ENCODE results near the gene ERGIC1. TPM values are rescaled to one million over a fixed set of nuclear protein-coding genes. Genes with fewer than 3 reads are reported as not detected.
A peak's percentile ranks its signal among the peaks of the same experiment; 100 is the strongest.
"Not testable (repeated sequence)": the region's sequence is repeated elsewhere in the genome, so short reads cannot be mapped to it uniquely, and the experiment has no call there.

Gene ERGIC1
- 100 to 1,000 TPM in 4 of 12 donors, 10 to 100 TPM in 7, not detected in 1; 85.3 to 117 (median 97.2) TPM for polyA plus RNA-seq (ENCODE audit: insufficient read length in 12 of 12)
- long read RNA-seq, donor 1, transcript ERGIC1-202 (10 exons, 2,881 nt) = major isoform, 32 of 105 reads
- long read RNA-seq, donor 1, transcript ERGIC1-211 (2 exons, 3,621 nt) = minor isoform, 7 of 105 reads
- long read RNA-seq, donor 1, partial matches to known transcripts = 66 of 105 reads
- long read RNA-seq, donor 1, other reads (novel, unspliced or antisense) = 0 of 105 reads
- long read RNA-seq, donor 2, transcript ERGIC1-202 (10 exons, 2,881 nt) = major isoform, 26 of 56 reads
- long read RNA-seq, donor 2, partial matches to known transcripts = 28 of 56 reads
- long read RNA-seq, donor 2, other reads (novel, unspliced or antisense) = 0 of 56 reads
- long read RNA-seq, donor 3, transcript ERGIC1-202 (10 exons, 2,881 nt) = major isoform, 10 of 29 reads
- long read RNA-seq, donor 3, partial matches to known transcripts = 18 of 29 reads
- long read RNA-seq, donor 3, other reads (novel, unspliced or antisense) = 0 of 29 reads
- long read RNA-seq, donor 4, transcript ERGIC1-202 (10 exons, 2,881 nt) = major isoform, 14 of 16 reads
- long read RNA-seq, donor 4, partial matches to known transcripts = 0 of 16 reads
- long read RNA-seq, donor 4, other reads (novel, unspliced or antisense) = 0 of 16 reads
- long read RNA-seq, donor 5, transcript ERGIC1-202 (10 exons, 2,881 nt) = major isoform, 35 of 103 reads
- long read RNA-seq, donor 5, partial matches to known transcripts = 67 of 103 reads
- long read RNA-seq, donor 5, other reads (novel, unspliced or antisense) = 0 of 103 reads
- long read RNA-seq, donor 6, transcript ERGIC1-202 (10 exons, 2,881 nt) = major isoform, 5 of 20 reads
- long read RNA-seq, donor 6, partial matches to known transcripts = 15 of 20 reads
- long read RNA-seq, donor 6, other reads (novel, unspliced or antisense) = 0 of 20 reads
- long read RNA-seq, donor 7, transcript ERGIC1-202 (10 exons, 2,881 nt) = major isoform, 9 of 26 reads
- long read RNA-seq, donor 7, partial matches to known transcripts = 17 of 26 reads
- long read RNA-seq, donor 7, other reads (novel, unspliced or antisense) = 0 of 26 reads
- long read RNA-seq, donor 8, transcript ERGIC1-202 (10 exons, 2,881 nt) = major isoform, 40 of 47 reads
- long read RNA-seq, donor 8, partial matches to known transcripts = 5 of 47 reads
- long read RNA-seq, donor 8, other reads (novel, unspliced or antisense) = 0 of 47 reads
- long read RNA-seq, donor 9, transcript ERGIC1-202 (10 exons, 2,881 nt) = major isoform, 9 of 14 reads
- long read RNA-seq, donor 9, partial matches to known transcripts = 5 of 14 reads
- long read RNA-seq, donor 9, other reads (novel, unspliced or antisense) = 0 of 14 reads
- long read RNA-seq, donor 10, transcript ERGIC1-202 (10 exons, 2,881 nt) = major isoform, 39 of 71 reads
- long read RNA-seq, donor 10, partial matches to known transcripts = 28 of 71 reads
- long read RNA-seq, donor 10, other reads (novel, unspliced or antisense) = 0 of 71 reads
- long read RNA-seq, donor 11, transcript ERGIC1-202 (10 exons, 2,881 nt) = major isoform, 21 of 60 reads
- long read RNA-seq, donor 11, transcript ERGIC1-211 (2 exons, 3,621 nt) = minor isoform, 5 of 60 reads
- long read RNA-seq, donor 11, partial matches to known transcripts = 34 of 60 reads
- long read RNA-seq, donor 11, other reads (novel, unspliced or antisense) = 0 of 60 reads

GRCh38 chr5:172833686-172834414 is at the start of gene ERGIC1:
TSS of gene ERGIC1 (plus strand) at chr5:172834251. CDS start at chr5:172834414, 163 bp downstream.
- DNase-seq = peak; percentile 76

DNA sequence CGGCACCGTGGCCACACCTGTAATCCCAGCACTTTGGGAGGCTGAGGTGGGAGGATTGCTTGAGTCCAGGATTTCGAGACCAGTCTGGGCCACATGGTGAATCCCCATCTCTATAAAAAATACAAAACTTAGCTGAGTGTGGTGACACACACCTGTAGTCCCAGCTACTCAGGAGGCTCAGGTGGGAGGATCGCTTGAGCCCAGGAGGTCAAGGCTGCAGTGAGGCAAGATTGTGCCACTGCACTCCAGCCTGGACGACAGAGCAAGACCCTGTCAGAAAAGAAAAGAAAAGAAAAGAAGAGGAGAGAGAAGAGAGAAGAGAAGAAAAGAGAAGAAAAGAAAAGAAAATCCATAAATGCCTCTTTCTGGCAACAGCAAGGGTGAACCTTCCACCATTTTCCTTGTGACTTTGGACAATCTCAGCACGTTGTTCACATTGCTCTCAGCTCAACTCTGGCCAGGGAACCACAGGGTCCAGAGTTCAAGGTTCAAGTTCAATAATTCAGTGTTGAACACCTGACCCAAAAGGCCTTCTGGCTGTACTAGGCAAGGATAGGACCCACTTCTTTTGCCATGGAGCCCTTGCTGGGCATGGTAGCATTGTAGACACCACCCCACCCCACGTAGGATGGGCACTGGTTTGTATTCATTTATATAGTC is 48.5 kb upstream of the ERGIC1 start:
- DNase-seq = no peak

DNA sequence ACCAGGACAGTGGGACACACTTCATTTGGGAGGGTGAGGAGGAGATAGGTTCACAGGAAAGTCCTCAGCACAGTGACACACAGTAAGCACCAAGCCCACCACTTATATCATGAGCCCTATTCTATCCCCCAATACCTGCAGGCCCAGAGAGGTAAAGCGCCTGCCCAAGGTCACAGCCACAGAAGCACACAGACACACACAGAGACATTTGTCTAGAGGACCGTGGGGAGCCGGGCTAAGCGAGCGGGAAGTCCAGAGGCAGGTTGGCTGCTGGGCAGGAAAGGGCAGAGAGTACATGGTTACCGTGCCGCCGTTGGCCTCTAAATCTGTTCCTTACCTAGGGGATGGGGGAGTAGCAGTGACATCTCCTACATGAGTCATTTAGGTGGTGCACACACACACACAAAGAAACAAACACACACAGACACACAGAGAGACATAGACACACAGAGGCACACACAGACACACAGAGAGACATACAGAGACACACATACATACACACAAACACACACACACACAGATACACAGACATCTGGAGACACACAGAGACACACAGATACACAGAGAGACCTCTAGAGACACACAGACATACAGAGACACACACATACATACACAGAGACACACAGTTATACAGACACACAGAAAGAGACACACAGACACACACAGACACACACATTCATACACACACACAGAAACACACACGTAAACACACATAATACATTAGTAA is 47.2 kb upstream of the ERGIC1 start:
- DNase-seq = no peak

DNA sequence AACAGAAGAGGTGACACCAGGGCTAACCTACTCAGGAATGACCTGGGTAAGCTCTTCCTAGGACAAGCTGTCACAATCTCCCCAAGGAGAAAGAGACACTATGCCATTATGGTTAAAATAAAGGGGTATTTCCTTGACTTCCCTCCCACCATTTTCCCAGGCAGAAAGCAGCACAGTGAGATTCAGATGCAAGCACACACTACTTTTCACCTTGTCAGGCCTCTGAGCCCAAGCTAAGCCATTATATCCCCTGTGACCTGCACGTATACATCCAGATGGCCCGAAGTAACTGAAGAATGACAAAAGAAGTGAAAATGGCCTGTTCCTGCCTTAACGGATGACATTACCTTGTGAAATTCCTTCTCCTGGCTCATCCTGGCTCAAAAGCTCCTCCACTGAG is 46.5 kb upstream of the ERGIC1 start:
- not testable (repeated sequence) for DNase-seq

DNA sequence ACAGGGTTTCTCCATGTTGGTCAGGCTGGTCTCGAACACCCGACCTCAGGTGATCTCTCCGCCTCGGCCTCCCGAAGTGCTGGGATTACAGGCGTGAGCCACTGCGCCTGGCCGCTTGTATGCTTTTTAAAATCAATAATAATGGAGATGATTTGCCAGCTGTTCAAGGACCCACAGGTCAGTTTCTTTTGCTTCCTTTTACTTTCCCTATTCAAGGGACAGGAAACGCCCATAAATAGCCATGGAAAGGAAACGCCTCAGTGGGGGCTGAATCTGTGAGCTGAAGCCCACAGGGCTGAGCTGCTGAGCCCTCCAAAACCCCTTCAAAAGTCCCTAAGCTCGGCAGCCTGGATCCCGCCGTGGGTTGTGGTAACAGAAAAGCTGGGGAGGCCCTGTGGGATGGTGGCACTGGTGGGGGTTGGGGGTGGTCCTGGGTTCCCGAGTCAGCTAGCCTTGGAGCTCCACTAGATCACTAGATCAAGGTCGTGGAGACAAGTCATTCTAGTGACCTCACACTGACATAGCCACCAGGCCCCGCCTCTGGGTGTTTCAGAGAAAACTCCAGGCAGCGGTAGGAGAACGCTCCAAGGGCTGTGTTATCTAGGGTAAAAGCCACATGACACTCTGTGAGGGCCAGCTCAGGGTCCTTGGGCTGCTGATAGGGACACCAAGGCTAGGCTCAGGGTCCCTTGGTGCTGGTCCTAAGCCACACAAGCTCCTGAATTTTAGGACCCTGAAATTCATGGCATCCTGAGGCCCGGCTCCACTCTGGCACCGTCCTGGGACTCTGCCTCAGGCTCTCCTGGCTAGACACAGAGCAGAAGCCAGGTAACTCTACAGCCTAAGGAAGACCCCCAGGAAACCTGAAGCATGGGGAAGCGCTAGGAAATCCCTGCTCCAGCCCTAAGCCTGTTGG is 45.0 kb upstream of the ERGIC1 start:
- no peak for DNase-seq

DNA sequence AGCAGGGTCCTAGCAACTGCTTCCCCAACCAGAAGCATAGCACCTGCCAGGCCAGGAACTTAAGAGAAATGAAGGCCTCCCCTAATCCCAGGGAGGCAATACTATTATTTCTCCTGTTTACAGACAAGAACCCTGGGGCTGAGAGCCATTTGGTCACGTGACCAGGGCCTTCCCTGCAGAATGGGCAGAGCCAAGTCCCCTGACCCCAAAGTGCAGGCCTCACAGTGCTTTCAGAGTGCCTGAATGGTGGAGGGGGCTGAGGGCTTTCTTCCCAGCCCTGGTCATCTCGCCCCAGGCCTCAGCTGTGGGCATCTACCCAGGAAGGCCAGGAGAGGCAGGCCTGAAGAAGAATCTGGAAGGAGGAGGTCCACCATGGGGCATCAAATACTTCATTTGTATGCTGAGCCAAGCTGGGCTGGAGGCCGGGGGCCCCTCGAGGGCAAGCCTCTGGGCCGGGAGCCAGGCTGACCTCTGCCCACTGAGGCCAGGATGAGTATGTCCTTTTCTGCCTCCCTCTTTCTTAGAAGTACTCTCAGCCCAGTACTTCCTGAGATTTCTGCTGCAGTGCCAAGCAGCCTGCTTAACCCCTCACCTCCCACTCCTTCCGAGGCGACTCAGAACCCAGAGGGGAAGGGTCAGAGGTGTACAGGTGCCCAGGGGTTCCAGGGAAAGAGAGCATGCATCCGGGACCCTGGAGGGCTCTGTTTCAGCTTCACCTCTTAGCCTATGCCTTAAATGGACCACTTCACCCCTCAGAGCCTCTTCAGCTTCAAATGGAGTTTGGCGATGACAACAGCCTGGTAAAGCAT is 44.2 kb upstream of the ERGIC1 start:
- no peak for DNase-seq

DNA sequence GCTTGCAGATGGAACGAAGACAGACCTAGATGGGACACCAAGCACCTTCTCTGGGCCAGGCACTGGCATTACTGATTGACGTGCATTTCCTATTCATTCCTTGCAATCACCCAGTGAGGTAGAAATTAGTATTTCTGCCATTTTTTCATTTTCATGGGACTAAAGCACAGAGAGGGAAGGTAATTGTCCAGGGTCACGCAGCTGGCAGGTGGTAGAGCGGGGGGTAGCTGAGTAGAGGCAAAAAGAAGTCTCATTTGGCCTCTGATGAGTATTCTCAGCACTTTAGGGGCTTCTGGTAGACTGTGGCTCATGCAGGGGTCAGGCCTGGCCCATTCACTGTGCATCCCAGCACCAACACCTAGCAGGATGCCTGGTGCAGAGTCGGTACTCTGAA is 43.6 kb upstream of the ERGIC1 start:
- no peak for DNase-seq

- DNase-seq = no peak
Observed at GRCh38 chr5:172791286-172791685, 42.8 kb upstream of the ERGIC1 start.

GRCh38 chr5:172791726-172792445 is 42.2 kb upstream of the ERGIC1 start:
- no peak for DNase-seq

GRCh38 chr5:172792701-172793570 is 41.1 kb upstream of the ERGIC1 start:
- no peak for DNase-seq

DNA sequence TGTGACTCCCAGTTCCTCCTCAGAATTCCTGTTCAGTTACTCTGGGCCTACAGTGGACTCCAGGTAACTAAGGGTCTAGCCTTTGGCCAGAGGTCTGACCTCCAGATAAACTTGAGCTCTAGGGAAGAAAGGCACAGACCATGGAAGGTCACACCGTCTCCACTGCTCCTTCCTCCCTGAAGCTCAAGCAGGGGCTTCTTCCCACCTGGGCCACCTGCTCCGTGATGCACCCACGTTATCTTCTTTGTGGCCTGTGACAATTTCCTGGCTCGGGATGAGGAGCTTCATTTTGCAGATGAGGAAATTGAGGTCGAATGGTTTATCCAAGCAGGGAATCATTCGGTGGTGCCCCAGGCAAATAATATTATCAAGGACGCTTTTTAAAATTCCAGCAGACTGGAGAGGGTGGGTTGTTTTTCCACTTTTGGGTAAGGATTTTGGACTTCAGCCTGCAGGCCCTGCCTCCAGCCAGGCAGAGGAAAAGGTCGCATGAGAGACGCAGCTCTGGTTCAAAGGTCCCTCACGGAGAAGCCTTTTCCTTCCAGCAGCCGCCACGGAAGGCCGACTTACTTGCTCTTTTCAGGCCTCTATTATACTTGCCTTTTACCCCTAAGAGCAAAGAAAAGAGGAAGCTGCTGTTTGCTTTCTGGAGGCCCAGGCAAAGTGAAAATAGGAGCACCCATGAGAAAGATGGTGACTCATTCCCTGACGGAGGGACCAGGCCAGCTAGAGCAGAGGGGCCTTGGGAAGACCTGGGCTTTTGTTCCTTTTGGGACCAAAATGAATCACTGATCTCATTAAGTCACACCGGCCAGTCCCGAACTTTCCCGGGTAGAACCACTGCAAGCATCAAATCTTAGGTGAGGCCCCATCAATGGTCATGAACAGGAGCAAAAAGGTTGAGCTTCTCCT is 40.2 kb upstream of the ERGIC1 start:
- no peak for DNase-seq

DNA sequence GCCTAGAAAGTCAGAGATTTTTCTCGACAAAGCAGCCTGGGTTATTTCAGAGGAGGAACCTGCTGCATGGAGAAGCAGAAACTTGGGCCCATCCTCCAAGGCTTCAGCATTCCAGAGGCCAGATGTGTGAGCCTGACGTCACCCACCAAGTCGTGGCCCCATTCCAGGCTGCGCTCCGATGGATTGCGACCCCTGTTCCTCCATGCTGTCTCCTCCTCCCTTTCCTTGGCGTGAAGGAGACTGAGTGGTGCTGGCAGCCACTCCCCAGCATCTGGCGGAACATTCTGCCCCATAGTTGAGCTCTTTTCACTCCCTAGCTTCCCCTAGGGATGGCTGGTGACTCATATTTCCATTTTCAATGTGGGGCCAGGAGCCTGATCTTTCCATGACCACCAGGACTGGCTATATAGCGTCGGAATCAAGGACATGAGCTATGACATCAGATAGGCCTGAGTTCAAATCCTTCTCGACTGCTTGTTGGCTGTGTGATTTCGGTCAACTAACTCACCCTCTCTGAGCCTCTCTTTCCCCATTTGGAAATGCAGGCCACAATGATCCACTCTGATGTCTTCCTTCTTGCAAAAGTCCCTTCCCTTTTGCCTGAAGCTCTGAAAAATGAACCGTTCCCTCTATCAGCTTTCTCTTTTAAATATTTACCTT is 38.6 kb upstream of the ERGIC1 start:
- DNase-seq = peak; percentile 99

- DNase-seq = no peak
Observed at GRCh38 chr5:172796306-172796705, 37.7 kb upstream of the ERGIC1 start.

Measured in muscle of arm (tissue), 14 donors.